HG02970 (cell line): ENCODE results near the gene NCOA3.

Experiments
- ATAC-seq: cut with Tn5 transposase; IDR thresholded peaks from one replicate; pipeline ENCODE4 v1.9.1; 2021; ENCODE audit warnings: mild to moderate bottlenecking, moderate library complexity, moderate number of reproducible peaks; ENCODE audit not compliant: unreplicated experiment, low FRiP score

The NCOA3 gene

DNA sequence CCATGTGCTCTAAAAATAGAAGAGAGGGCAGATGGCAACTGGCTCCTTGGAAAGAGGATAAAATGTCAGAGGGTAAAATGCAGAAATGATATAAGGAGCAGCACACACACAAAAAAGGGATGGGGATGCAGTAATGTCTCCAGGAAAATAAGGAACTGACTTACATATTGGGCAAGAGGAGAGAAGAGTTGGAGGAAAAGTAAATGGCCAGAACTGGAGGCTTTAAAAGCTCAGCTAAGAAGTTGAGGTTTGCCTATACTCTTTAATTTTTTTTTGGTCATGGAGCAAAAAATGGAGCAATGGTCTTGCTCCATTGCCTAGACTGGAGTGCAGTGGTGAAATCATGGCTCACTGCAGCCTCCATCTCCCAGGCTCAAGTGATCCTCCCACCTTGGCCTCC, 189.9 kb downstream of the NCOA3 start:
- ATAC-seq: no peak

DNA sequence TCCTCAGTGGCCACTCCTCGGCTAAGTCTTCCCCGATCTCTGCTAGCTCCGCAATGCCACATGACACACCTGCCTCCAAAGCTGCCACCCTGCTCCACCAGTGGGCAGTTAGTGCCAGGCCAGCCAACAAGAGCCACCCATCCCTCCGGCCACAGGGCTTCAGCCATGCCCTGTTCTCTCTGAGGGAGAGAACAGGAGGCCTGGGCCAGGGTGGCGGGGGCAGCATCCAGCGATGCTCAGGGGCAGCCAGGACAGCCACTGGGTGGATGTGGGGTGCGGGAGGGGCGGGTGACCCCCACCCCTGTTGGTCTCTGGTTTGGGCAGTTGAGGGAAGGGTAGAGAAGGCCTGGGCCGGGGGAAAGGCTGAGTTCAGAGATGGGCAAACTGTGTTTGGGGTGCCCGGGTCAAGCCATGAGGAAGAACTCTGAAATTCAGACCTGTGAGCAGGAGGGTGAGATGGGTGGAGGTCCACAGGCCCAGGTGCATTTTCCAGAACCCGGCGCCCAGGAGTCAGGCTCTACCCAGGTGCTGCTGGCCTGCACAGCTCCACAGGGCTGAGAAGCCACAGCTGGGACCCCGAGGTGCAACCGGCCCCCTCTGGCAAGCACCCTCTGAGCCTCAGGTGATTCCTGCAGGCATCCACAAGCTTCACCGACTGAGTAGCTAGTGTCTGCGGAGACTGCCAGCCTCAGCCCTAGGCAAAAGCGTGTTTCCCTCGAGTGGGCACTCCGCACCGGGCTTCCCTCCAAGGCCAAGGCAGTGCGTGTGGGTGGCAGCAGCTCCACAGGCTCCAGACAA, 192.5 kb downstream of the NCOA3 start:
- no peak for ATAC-seq

DNA sequence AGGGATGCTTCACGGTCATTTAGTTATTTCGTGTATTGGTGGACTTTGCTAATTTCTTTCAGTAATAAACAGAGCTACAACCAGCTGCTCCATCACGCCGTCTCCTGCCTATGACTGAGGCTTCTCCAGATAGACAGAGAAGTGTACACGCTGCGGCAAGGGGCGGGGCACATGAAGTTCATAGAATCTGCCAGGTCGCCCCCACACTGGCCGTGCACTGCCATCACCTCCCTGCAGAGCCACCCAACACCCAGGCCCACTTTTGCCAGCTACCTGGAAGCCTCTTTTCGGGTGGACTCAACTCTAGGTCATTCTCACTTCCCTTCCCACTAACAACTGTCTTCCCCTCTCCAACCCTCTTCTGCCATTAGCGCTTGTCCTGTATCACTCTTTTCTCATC, 195.2 kb downstream of the NCOA3 start:
- ATAC-seq: no peak

DNA sequence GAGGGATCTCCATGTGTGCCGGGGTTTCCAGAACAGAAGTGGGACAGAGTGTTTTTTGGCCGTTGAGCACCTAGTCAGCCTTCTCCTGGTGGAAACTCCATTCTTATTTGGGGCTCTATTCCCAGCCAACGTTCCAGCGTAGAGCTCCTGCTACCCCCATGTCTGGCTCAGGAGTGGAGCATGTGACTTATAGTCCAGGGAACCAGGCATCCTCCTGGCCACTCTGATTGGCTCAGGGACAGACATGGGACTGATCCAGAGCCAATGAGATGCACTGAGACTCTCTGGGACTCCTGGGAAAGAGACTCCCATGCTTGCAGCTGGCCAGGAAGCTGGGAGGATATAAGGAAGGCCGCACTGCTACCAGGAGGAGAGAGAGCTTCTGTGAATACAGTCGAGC, 196.5 kb downstream of the NCOA3 start:
- no peak for ATAC-seq

DNA sequence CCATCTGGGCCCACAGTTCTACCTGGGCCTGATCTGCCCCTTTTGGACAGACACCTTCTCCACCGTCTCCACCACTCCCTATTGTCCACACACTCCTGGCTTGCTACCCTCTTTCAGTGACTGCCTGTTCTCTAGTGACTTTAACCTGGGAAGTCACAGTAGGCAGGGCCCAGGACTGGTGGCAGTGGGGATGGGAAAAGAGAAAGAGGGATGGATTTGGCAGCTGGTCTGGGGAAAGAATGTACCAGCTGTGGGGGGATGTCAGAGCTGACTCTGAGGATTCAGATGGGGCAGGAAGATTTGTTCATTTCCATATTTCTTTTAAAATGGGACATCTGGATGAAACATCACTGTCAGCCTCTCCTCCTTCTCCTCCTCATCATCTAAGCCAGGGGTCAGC, 198.1 kb downstream of the NCOA3 start:
- ATAC-seq: no peak

DNA sequence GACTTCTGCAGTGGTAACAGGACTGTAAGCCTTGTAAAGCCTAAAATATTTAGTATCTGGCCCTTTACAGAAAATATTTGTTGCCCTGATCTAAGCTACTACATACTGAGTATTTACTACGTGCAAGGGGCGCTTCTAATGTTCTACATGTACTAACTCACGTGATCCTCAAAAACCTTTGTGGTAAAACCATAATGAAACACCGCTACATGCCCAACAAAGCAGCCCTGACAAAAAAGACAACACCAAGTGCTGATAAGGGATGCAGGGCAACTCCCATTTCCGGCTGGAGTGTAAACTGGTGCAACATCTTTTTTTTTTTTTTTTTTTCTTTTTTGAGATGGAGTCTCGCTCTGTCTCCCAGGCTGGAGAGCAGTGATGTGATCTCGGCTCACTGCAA, 198.6 kb downstream of the NCOA3 start:
- no peak for ATAC-seq

DNA sequence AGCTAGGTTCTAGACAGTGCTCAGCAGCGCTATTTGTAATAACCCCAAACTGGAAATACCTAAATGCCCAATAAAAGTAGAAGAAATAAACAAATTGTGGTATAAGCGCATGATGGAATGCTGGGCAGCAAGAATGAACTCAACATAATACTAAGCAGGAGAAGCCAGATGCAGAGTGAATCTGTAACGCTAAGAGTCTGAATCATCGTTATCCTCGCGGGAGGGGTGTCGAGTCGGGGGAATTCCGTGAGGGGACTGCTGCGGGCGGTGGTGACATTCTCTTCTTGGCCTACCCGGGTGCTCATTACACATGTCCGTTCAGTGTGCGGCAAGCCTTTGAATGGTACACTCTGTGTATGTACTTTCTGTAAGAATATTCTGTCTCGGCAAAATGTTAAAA, 199.9 kb downstream of the NCOA3 start:
- no peak for ATAC-seq

DNA sequence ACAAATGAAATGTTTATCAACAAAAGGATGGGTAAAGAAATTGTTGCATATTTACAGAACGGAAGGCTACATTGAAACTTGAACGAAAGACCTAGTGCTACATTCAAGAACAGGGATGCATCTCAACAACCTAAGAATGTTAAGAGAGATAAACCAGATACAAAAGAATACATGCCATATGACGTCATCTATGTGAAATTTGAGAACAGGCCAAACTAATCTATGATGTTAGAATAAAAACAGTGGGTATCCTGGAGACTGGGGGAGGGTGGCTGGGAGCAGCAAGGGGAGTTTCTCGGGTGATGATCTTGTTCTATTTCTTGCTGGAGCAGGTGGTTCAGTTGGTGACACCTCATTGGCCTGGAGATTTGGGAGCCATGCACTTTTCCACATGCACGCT, 202.1 kb downstream of the NCOA3 start:
- ATAC-seq: no peak

DNA sequence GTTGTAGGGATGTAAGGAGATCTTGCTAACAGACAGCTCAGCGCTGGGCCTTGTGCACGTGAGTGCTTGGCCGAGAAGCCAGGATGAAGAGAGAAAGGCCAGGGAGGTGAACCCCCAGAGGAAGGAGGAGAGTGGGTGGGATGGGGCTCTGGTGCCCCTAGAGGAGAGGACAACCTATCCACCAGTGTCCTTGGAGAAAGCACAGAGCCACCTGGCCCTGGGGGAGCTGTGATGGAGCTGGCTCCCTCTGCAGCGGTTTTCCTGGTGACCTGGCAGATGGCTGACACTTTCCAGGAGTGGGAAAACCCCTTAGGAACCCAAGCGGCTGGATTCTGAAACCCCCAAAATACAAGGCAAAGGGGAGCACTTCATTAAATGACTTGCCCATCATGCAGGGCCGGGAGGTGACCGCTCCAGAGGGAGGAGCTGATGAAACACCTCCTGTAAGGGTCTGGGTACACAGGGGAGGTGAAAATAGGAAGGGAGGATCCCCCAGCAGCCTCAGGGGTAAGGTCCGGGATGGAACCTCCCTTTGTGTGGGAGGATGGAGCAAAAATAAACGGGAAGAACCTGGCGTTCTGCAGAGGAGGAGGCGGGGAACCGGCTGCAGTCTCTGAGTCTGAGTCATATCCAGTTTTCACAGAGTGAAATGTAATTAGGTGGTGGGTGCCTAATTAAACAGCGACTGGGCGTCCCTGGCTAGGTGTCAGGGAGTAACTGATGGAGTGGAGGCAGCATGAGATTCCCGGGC, 203.2 kb downstream of the NCOA3 start:
- ATAC-seq: no peak

DNA sequence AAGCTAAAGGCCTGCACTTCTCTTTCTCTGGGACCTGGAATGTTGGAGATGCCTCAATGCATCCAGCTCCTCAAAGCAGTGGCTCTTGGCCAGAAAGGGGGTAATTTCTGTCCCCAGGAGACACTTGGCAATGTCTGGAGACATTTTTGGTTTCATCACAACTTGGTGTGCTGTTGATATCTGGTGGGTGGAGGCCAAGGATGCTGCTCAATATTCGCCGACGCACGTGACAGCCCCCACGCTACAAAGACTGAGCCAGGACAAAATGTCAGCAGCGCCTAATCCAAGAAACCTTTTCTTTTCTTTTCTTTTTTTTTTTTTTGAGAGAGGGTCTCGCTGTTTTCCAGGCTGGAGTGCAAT, 203.8 kb downstream of the NCOA3 start:
- no peak for ATAC-seq

DNA sequence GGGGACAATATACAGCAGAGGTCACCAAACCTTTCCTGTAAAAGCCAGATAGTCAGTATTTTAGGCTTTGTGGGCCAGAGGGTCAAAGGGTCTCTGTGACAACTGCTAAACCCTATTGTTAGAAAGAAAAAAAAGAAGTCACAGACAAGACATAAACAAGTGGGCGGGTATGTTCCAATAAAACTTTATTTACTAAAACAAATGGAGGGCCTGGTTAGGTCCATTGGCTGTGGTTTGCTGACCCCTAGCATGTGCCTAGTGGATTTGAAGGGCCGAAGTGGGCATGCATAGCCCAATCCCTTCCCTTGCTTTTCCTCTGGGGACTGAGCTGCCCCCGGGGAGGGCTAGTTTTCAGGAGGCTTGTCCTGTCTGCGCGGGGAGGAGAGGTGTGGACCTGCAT, 204.7 kb downstream of the NCOA3 start:
- ATAC-seq: no peak
